ENCODE measurements around the gene ZNF219. TPM values are rescaled to one million over a fixed set of nuclear protein-coding genes. Genes with fewer than 3 reads are reported as not detected.

The ZNF219 gene
- total RNA-seq, 1 experiment from 2014 or later: 18.5 TPM

DNA sequence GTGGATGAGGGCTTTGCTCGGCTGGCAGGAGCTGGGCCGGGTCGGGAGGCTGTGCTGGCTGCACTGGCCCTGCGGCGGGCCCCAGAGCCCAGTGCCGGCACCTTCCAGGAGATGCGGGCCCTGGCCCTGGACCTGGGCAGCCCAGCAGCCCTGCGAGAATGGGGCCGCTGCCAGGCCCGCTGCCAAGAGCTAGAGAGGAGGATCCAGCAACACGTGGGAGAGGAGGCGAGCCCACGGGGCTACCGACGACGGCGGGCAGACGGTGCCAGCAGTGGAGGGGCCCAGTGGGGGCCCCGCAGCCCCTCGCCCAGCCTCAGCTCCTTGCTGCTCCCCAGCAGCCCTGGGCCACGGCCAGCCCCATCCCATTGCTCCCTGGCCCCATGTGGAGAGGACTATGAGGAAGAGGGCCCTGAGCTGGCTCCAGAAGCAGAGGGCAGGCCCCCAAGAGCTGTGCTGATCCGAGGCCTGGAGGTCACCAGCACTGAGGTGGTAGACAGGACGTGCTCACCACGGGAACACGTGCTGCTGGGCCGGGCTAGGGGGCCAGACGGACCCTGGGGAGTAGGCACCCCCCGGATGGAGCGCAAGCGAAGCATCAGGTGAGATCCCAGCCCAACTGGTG, 16.8 kb downstream of the ZNF219 start:
- Mint-ChIP-seq H3K4me3 (ENCODE audit: low read depth, unreplicated experiment) (no peak overlapping the region), H3K36me3 (ENCODE audit: insufficient read depth, unreplicated experiment) (peaks cover 5% of the 10 kb centered on the region)
- no TSS peak for BruUV-seq (replicated peaks)

GRCh38 chr14:21078726-21079125, 19.7 kb downstream of the ZNF219 start:
- peaks cover 11% of the 10 kb centered on the region for H3K36me3 Mint-ChIP-seq (ENCODE audit: insufficient read depth, unreplicated experiment)
- no peak overlapping the region for H3K4me3 Mint-ChIP-seq (ENCODE audit: low read depth, unreplicated experiment)
- H3K27me3 Mint-ChIP-seq (ENCODE audit: unreplicated experiment): no peaks in the 10 kb centered on the region
- TF ChIP-seq, protein P1, sequence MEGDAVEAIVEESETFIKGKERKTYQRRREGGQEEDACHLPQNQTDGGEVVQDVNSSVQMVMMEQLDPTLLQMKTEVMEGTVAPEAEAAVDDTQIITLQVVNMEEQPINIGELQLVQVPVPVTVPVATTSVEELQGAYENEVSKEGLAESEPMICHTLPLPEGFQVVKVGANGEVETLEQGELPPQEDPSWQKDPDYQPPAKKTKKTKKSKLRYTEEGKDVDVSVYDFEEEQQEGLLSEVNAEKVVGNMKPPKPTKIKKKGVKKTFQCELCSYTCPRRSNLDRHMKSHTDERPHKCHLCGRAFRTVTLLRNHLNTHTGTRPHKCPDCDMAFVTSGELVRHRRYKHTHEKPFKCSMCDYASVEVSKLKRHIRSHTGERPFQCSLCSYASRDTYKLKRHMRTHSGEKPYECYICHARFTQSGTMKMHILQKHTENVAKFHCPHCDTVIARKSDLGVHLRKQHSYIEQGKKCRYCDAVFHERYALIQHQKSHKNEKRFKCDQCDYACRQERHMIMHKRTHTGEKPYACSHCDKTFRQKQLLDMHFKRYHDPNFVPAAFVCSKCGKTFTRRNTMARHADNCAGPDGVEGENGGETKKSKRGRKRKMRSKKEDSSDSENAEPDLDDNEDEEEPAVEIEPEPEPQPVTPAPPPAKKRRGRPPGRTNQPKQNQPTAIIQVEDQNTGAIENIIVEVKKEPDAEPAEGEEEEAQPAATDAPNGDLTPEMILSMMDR (IDR thresholded peaks at IDR 0.05; ENCODE audit: unreplicated experiment): no peak
- no TSS peak for BruUV-seq (replicated peaks)
- intact Hi-C loops (cut with micrococcal nuclease; ENCODE audit: unreplicated experiment): no loop called here
- no peaks in the 10 kb centered on the region for H3K9me3 Mint-ChIP-seq (ENCODE audit: low read depth, unreplicated experiment)
- CTCF ChIA-PET: no interaction called here
- DNase-seq: no peak
- no peaks in the 10 kb centered on the region for H3K4me1 Mint-ChIP-seq (ENCODE audit: low read depth, unreplicated experiment)
- H3K27ac Mint-ChIP-seq (ENCODE audit: unreplicated experiment): no peak overlapping the region

More for the DNA sequence above, 16.8 kb downstream of the ZNF219 start:
- CTCF ChIA-PET: interaction anchor here (0.6 kb wide), 1 partner anchor 10 kb away, joined by 7 read pairs; no protein-coding TSS in a partner anchor
- TF ChIP-seq, protein P1 (IDR thresholded peaks at IDR 0.05; ENCODE audit: unreplicated experiment): no peak
- Mint-ChIP-seq H3K27ac (ENCODE audit: unreplicated experiment) (no peak overlapping the region), H3K9me3 (ENCODE audit: low read depth, unreplicated experiment) (no peaks in the 10 kb centered on the region), H3K4me1 (ENCODE audit: low read depth, unreplicated experiment) (no peaks in the 10 kb centered on the region), H3K27me3 (ENCODE audit: unreplicated experiment) (no peaks in the 10 kb centered on the region)
- intact Hi-C loops (cut with micrococcal nuclease; ENCODE audit: unreplicated experiment): no loop called here
- no peak for DNase-seq

DNA sequence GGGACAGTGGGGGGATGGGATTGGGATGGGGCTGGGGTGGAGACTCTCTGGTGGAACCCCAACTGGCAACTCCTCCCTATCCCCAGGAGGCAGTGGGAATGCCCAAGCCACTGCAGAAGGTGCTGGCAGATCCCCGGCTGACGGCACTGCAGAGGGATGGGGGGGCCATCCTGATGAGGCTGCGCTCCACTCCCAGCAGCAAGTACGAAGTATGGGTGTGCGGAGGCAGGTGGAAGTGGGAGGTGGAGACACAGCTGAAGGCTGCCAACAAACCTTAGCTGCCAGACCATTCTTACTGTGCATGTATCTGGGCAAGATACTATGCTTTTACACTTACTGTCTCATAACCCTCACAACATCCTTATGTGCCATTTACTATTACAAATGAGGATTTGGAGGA, 20.2 kb downstream of the ZNF219 start:
- no peaks in the 10 kb centered on the region for H3K4me1 Mint-ChIP-seq (ENCODE audit: low read depth, unreplicated experiment)
- H3K27me3 Mint-ChIP-seq (ENCODE audit: unreplicated experiment): no peaks in the 10 kb centered on the region
- no peak overlapping the region for H3K27ac Mint-ChIP-seq (ENCODE audit: unreplicated experiment)
- H3K9me3 Mint-ChIP-seq (ENCODE audit: low read depth, unreplicated experiment): no peaks in the 10 kb centered on the region
- intact Hi-C loops (cut with micrococcal nuclease; ENCODE audit: unreplicated experiment): no loop called here
- CTCF ChIA-PET: no interaction called here
- H3K36me3 Mint-ChIP-seq (ENCODE audit: insufficient read depth, unreplicated experiment): peaks cover 11% of the 10 kb centered on the region
- BruUV-seq (replicated peaks): no TSS peak
- H3K4me3 Mint-ChIP-seq (ENCODE audit: low read depth, unreplicated experiment): no peak overlapping the region
- no peak for DNase-seq
- TF ChIP-seq, protein P1 (IDR thresholded peaks at IDR 0.05; ENCODE audit: unreplicated experiment): no peak

- CTCF ChIA-PET: no interaction called here
Measured at GRCh38 chr14:21077672-21078071, 20.8 kb downstream of the ZNF219 start.

More at GRCh38 chr14:21077672-21078071, 20.8 kb downstream of the ZNF219 start:
- BruUV-seq (replicated peaks): no TSS peak
- Mint-ChIP-seq H3K9me3 (ENCODE audit: low read depth, unreplicated experiment) (no peaks in the 10 kb centered on the region), H3K36me3 (ENCODE audit: insufficient read depth, unreplicated experiment) (peaks cover 11% of the 10 kb centered on the region), H3K27ac (ENCODE audit: unreplicated experiment) (no peak overlapping the region), H3K4me3 (ENCODE audit: low read depth, unreplicated experiment) (no peak overlapping the region), H3K4me1 (ENCODE audit: low read depth, unreplicated experiment) (no peaks in the 10 kb centered on the region), H3K27me3 (ENCODE audit: unreplicated experiment) (no peaks in the 10 kb centered on the region)
- DNase-seq: no peak
- TF ChIP-seq, protein P1 (IDR thresholded peaks at IDR 0.05; ENCODE audit: unreplicated experiment): no peak
- intact Hi-C loops (cut with micrococcal nuclease; ENCODE audit: unreplicated experiment): no loop called here
